ENCODE measurements around the gene LIPM. TPM values are rescaled to one million over a fixed set of nuclear protein-coding genes. Genes with fewer than 3 reads are reported as not detected.

Gene LIPM
- total RNA-seq (2014; rRNA removed; shearing (Covaris generic)) (not detected in 2 replicates), total RNA-seq (2022) (not detected in 2 replicates), Bru-seq, nascent RNA (not detected), BruChase-seq, experiment 1, labeled RNA remaining after a 6-hour chase (not detected), BruChase-seq, experiment 2, labeled RNA remaining after a 2-hour chase (not detected)
- long read RNA-seq: 0 reads

GRCh38 chr10:88802523-88803285 lies at the start of gene LIPM:
LIPM (plus strand) TSS chr10:88802730; CDS start chr10:88802897, 167 bp downstream.
- no peaks in the 10 kb centered on the region for H3K9me2 ChIP-seq (ENCODE audit: insufficient read depth, low read length)
- no peak within 1 kb of the TSS for H2AFZ ChIP-seq (ENCODE audit: low read length)
- H4K20me1 ChIP-seq (ENCODE audit: insufficient read depth, low read length): no peaks in the 10 kb centered on the region
- intact Hi-C loops (cut with micrococcal nuclease; ENCODE audit: unreplicated experiment): no loop called here
- H3K9me3 ChIP-seq (ENCODE audit: low read length): no peaks in the 10 kb centered on the region
- CTCF ChIA-PET (ENCODE audit: unreplicated experiment): no interaction called here
- H3K4me1 ChIP-seq (ENCODE audit: insufficient read depth, low read length, poor library complexity, severe bottlenecking): no peaks in the 10 kb centered on the region
- H3K27ac ChIP-seq (ENCODE audit: low read depth, low read length, poor library complexity, severe bottlenecking): no peak within 1 kb of the TSS
- no peak within 1 kb of the TSS for H3K4me3 ChIP-seq (ENCODE audit: low read depth, low read length, poor library complexity, severe bottlenecking)
- no peaks in the 10 kb centered on the region for H3K36me3 ChIP-seq (ENCODE audit: insufficient read depth, low read length)
- no peak within 1 kb of the TSS for H3K4me2 ChIP-seq (ENCODE audit: low read length)
- H3K79me2 ChIP-seq (ENCODE audit: insufficient read depth, low read depth, low read length): no peaks in the 10 kb centered on the region
- no TSS peak for BruUV-seq (replicated peaks)
- POLR2A ChIA-PET: no interaction called here
- no peak for TF ChIP-seq EZH2phosphoT487 (IDR thresholded peaks at IDR 0.05; ENCODE audit: borderline replicate concordance, low read depth, low read length)
- TF ChIP-seq, protein P1, sequence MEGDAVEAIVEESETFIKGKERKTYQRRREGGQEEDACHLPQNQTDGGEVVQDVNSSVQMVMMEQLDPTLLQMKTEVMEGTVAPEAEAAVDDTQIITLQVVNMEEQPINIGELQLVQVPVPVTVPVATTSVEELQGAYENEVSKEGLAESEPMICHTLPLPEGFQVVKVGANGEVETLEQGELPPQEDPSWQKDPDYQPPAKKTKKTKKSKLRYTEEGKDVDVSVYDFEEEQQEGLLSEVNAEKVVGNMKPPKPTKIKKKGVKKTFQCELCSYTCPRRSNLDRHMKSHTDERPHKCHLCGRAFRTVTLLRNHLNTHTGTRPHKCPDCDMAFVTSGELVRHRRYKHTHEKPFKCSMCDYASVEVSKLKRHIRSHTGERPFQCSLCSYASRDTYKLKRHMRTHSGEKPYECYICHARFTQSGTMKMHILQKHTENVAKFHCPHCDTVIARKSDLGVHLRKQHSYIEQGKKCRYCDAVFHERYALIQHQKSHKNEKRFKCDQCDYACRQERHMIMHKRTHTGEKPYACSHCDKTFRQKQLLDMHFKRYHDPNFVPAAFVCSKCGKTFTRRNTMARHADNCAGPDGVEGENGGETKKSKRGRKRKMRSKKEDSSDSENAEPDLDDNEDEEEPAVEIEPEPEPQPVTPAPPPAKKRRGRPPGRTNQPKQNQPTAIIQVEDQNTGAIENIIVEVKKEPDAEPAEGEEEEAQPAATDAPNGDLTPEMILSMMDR (conservative IDR thresholded peaks at IDR 0.05; ENCODE audit: low read length): no peak
- no peak for DNase-seq (ENCODE audit: low spot score)

DNA sequence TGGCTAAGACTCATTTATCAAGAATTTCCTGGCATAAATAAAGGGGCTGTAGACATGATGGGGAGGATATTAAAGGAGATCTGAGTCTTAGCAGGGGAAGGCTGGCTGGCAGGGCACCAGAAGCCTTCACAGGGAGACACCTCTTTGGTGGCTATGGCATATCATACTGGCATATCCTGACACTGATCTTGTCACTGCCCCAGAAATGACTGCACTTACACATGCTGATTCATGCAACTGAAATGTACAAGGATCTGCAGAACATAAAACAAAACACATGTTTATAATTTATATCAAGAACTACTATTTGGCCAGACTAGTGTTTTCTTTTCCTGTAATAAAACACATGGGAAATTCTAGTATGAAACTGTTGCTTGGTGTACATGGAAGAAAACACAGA lies 48.2 kb upstream of the LIPM start:
- no peak overlapping the region for H3K4me2 ChIP-seq (ENCODE audit: low read length)
- no peak for TF ChIP-seq EZH2phosphoT487 (IDR thresholded peaks at IDR 0.05; ENCODE audit: borderline replicate concordance, low read depth, low read length)
- TF ChIP-seq, protein P1 (conservative IDR thresholded peaks at IDR 0.05; ENCODE audit: low read length): no peak
- H3K27ac ChIP-seq (ENCODE audit: low read depth, low read length, poor library complexity, severe bottlenecking): no peak overlapping the region
- ChIA-PET POLR2A (interaction anchor here (0.6 kb wide), 1 partner anchor 776 kb away, joined by 3 read pairs; no protein-coding TSS in a partner anchor), CTCF (ENCODE audit: unreplicated experiment) (no interaction called here)
- H3K9me3 ChIP-seq (ENCODE audit: low read length): no peaks in the 10 kb centered on the region
- no peaks in the 10 kb centered on the region for H3K4me1 ChIP-seq (ENCODE audit: insufficient read depth, low read length, poor library complexity, severe bottlenecking)
- DNase-seq (ENCODE audit: low spot score): no peak
- no TSS peak for BruUV-seq (replicated peaks)
- H2AFZ ChIP-seq (ENCODE audit: low read length): no peak overlapping the region
- no peaks in the 10 kb centered on the region; the same call in 1 of the 2 replicates for H3K9me2 ChIP-seq (ENCODE audit: insufficient read depth, low read length)
- H4K20me1 ChIP-seq (ENCODE audit: insufficient read depth, low read length): no peaks in the 10 kb centered on the region
- intact Hi-C loops (cut with micrococcal nuclease; ENCODE audit: unreplicated experiment): no loop called here
- no peaks in the 10 kb centered on the region for H3K36me3 ChIP-seq (ENCODE audit: insufficient read depth, low read length)
- no peak overlapping the region for H3K4me3 ChIP-seq (ENCODE audit: low read depth, low read length, poor library complexity, severe bottlenecking)
- no peaks in the 10 kb centered on the region for H3K79me2 ChIP-seq (ENCODE audit: insufficient read depth, low read depth, low read length)

DNA sequence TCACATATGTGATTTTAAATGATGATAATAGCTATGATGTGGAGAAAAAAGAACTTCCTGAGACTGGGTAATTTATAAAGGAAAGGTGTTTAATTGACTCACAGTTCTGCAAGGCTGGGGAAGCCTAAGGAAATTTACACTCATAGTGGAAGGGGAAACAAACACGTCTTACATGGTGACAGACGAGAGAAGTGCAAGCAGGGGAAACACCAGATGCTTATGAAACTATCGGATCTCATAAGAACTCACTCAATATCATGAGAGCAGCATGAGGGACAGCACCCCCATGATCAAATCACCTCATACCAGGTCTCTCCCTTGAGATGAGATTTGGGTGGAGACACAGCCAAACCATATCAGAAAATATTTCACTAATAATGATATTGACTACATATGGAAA lies 46.8 kb upstream of the LIPM start:
- BruUV-seq (replicated peaks): no TSS peak
- no peak for DNase-seq (ENCODE audit: low spot score)
- H3K27ac ChIP-seq (ENCODE audit: low read depth, low read length, poor library complexity, severe bottlenecking): no peak overlapping the region
- no peaks in the 10 kb centered on the region for H4K20me1 ChIP-seq (ENCODE audit: insufficient read depth, low read length)
- no peaks in the 10 kb centered on the region for H3K79me2 ChIP-seq (ENCODE audit: insufficient read depth, low read depth, low read length)
- no peak for TF ChIP-seq EZH2phosphoT487 (IDR thresholded peaks at IDR 0.05; ENCODE audit: borderline replicate concordance, low read depth, low read length)
- TF ChIP-seq, protein P1 (conservative IDR thresholded peaks at IDR 0.05; ENCODE audit: low read length): no peak
- intact Hi-C loops (cut with micrococcal nuclease; ENCODE audit: unreplicated experiment): no loop called here
- H3K4me2 ChIP-seq (ENCODE audit: low read length): no peak overlapping the region
- H3K4me1 ChIP-seq (ENCODE audit: insufficient read depth, low read length, poor library complexity, severe bottlenecking): no peaks in the 10 kb centered on the region
- no peak overlapping the region for H2AFZ ChIP-seq (ENCODE audit: low read length)
- no peaks in the 10 kb centered on the region for H3K9me3 ChIP-seq (ENCODE audit: low read length)
- H3K36me3 ChIP-seq (ENCODE audit: insufficient read depth, low read length): no peaks in the 10 kb centered on the region
- ChIA-PET POLR2A (interaction anchor here (0.6 to 0.7 kb wide), 2 partner anchors 319 to 512 kb away, joined by 3 read pairs; no protein-coding TSS in a partner anchor), CTCF (ENCODE audit: unreplicated experiment) (no interaction called here)
- H3K4me3 ChIP-seq (ENCODE audit: low read depth, low read length, poor library complexity, severe bottlenecking): no peak overlapping the region
- no peaks in the 10 kb centered on the region; the same call in 1 of the 2 replicates for H3K9me2 ChIP-seq (ENCODE audit: insufficient read depth, low read length)
